BE2C (cell line): ENCODE results near the gene COASY.

Source experiments
- DNase-seq: peaks from one replicate; pipeline ENCODE4 v3.0.0-alpha.2; 2020
- H3K27me3 ChIP-seq: fragments of 250-450 bp; sonication (Bioruptor Pico); 2 replicates; pipeline ENCODE4 v1.5.1; 2020; ENCODE audit warnings: mild to moderate bottlenecking
- H3K36me3 ChIP-seq: fragments of 250-450 bp; sonication (Bioruptor Pico); 2 replicates; pipeline ENCODE4 v1.5.1; 2020; ENCODE audit warnings: mild to moderate bottlenecking
- H3K4me1 ChIP-seq: fragments of 250-450 bp; sonication (Bioruptor Pico); 2 replicates; pipeline ENCODE4 v1.5.1; 2020
- H3K4me3 ChIP-seq: 2 replicates; pipeline ENCODE4 v1.5.1; 2011; ENCODE audit warnings: low read depth, low read length
- H3K9me3 ChIP-seq: fragments of 250-450 bp; sonication (Bioruptor Pico); 2 replicates; pipeline ENCODE4 v1.5.1; 2020
- TF ChIP-seq, protein P1 (sequence below): IDR thresholded peaks from 2 replicates; pipeline ENCODE4 v1.5.1; 2012; ENCODE audit warnings: mild to moderate bottlenecking, low read depth, low read length

Gene COASY

DNA sequence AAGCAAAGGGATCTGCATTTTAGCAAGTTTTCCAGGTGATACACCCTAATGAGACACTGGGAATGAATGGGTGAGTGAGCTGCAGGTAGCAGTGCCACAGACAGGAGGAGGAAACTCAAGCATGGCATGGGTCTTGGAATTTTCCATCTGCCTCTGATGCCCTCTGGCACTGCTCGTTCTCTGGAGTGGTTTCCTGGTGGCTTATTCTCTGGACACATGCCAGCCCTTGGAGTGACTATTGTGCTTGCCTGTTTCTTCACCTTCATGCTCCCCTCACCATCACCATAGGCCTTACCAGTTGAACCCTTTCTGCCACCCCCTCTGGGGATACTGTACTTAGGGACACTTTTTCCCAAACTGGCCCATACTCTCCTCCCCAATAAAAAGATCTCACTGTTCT lies 1.6 kb downstream of the COASY start:
- Histone ChIP-seq H3K9me3 (no peaks in the 10 kb centered on the region), H3K4me3 (peak overlapping the region; percentile 79), H3K27me3 (no peaks in the 10 kb centered on the region), H3K36me3 (peaks cover 26% of the 10 kb centered on the region), H3K4me1 (no peaks in the 10 kb centered on the region; the same call in none of the 2 replicates)
- DNase-seq, result peak; percentile 47
- TF ChIP-seq, protein P1, sequence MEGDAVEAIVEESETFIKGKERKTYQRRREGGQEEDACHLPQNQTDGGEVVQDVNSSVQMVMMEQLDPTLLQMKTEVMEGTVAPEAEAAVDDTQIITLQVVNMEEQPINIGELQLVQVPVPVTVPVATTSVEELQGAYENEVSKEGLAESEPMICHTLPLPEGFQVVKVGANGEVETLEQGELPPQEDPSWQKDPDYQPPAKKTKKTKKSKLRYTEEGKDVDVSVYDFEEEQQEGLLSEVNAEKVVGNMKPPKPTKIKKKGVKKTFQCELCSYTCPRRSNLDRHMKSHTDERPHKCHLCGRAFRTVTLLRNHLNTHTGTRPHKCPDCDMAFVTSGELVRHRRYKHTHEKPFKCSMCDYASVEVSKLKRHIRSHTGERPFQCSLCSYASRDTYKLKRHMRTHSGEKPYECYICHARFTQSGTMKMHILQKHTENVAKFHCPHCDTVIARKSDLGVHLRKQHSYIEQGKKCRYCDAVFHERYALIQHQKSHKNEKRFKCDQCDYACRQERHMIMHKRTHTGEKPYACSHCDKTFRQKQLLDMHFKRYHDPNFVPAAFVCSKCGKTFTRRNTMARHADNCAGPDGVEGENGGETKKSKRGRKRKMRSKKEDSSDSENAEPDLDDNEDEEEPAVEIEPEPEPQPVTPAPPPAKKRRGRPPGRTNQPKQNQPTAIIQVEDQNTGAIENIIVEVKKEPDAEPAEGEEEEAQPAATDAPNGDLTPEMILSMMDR, result no peak

DNA sequence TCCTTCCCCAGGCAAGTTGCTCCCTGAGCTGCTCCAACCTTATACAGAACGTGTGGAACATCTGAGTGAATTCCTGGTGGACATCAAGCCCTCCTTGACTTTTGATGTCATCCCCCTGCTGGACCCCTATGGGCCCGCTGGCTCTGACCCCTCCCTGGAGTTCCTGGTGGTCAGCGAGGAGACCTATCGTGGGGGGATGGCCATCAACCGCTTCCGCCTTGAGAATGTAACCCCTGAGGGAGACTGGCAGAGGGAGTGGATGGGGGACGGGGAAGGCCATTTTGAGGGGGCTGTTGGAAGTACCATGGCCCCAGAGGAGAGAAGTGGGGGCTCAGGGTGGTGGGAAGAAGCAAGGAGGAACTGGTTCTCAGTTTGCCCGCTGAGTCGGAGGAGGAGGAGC lies 2.0 kb downstream of the COASY start:
- H3K9me3 ChIP-seq, result no peaks in the 10 kb centered on the region
- peak overlapping the region; percentile 79; the same call in 1 of the 2 replicates for H3K4me3 ChIP-seq
- no peaks in the 10 kb centered on the region for H3K27me3 ChIP-seq
- TF ChIP-seq, protein P1, result no peak
- no peaks in the 10 kb centered on the region; the same call in none of the 2 replicates for H3K4me1 ChIP-seq
- peaks cover 30% of the 10 kb centered on the region for H3K36me3 ChIP-seq
- DNase-seq, result no peak

DNA sequence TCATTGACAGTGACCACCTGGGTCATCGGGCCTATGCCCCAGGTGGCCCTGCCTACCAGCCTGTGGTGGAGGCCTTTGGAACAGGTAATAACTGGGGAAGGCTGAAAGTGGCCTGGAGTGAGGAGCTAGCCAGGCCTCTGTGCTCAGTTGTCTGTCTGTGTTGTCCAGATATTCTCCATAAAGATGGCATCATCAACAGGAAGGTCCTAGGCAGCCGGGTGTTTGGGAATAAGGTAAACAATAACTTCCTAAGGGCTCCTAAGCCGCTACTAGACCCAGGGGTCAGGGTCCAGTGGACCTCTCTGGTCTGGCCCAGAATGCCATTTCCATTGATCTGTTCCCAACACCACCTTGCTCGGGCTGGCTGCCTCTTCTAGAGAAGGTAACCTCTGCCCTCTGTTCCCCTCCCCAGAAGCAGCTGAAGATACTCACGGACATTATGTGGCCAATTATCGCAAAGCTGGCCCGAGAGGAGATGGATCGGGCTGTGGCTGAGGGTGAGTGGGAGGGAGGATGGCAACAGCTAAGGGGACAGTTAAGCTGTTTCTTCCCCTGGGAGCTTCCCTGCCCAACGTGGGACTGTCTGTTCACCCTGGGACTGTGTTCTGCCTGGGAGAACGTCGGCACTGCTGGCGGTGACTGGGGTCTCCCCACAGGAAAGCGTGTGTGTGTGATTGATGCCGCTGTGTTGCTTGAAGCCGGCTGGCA lies 3.0 kb downstream of the COASY start:
- Histone ChIP-seq H3K27me3 (no peaks in the 10 kb centered on the region), H3K4me1 (no peaks in the 10 kb centered on the region; the same call in none of the 2 replicates), H3K9me3 (no peaks in the 10 kb centered on the region), H3K4me3 (no peak overlapping the region), H3K36me3 (peaks cover 41% of the 10 kb centered on the region)
- TF ChIP-seq, protein P1, result no peak
- DNase-seq, result no peak

DNA sequence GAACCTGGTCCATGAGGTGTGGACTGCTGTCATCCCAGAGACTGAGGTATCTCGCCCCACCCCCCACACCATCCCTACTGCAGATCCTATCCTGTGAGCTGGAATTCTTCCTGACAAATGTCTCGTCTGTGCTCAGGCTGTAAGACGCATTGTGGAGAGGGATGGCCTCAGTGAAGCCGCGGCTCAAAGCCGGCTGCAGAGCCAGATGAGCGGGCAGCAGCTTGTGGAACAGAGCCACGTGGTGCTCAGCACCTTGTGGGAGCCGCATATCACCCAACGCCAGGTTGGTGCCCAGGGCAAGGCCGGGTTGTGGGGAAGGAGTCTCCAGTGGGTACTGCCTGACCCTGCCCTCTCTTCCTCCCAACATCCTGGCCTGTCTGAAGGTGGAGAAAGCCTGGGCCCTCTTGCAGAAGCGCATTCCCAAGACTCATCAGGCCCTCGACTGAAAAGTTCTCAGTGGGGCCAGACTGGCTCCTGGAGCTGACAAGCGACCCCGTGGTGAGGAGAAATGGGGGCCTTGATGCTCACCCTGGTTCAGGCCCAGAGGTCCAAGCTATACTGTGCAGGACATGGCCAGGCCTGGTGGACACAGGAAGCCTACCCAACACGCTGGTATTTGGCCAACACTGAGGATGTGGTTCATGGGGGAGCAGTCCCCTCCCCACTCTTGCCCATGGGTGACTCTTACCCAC lies 3.7 kb downstream of the COASY start:
- peaks cover 45% of the 10 kb centered on the region for H3K36me3 ChIP-seq
- no peaks in the 10 kb centered on the region for H3K27me3 ChIP-seq
- no peaks in the 10 kb centered on the region for H3K9me3 ChIP-seq
- no peak for DNase-seq
- TF ChIP-seq, protein P1, result no peak
- H3K4me1 ChIP-seq, result no peaks in the 10 kb centered on the region; the same call in none of the 2 replicates
- no peak overlapping the region for H3K4me3 ChIP-seq

DNA sequence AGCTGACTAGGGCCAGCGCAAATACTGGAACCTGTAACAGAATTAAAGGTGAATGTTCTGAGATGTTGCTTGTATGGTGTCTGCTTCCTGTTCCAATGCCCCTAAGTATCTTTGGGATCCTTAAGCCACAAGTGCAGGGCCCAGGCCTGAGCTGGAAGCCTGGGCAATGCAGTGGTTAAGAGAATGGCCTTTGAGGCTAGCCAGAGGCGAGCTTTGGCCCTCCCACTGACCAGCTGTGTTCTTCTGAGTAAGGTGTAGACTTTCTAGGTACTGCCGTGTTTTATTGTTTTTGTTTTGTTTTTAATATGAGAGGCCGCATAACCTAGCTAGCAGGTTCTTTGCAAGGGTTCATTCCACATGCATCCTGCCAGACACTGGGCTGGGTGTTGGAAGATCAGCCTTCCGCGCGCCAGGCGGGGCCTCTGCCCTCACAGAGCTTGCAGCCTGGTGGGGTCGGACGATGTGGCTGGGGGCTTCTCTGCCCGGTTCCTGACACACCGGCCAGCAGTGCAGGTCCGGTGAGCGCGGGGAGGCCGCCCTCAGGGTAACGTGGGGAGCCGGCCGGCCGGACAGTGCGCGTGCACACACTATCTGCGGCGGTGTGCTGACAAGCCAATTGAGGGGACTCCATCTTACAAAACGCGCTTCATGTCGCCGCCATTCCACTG lies 4.4 kb downstream of the COASY start:
- TF ChIP-seq, protein P1, result no peak
- Histone ChIP-seq H3K36me3 (peaks cover 52% of the 10 kb centered on the region), H3K4me1 (no peaks in the 10 kb centered on the region; the same call in none of the 2 replicates)

More for the DNA sequence above, 4.4 kb downstream of the COASY start:
- Histone ChIP-seq H3K4me3 (peak overlapping the region; percentile 88), H3K27me3 (no peaks in the 10 kb centered on the region), H3K9me3 (no peaks in the 10 kb centered on the region)
- no peak for DNase-seq
